Endothelial cell of hepatic sinusoid (primary cell): Measurements from ENCODE around the gene C2orf76.

ENCODE experiments used
- in situ Hi-C: cut with HindIII; loops from 2 replicates; pipeline ENCODE4 v1.10.0; 2017; ENCODE audit warnings: low sequenced_read_pairs

The C2orf76 gene

GRCh38 chr2:119338826-119339561 is 27.6 kb downstream of the C2orf76 start:
- in situ Hi-C loops = no loop called here

GRCh38 chr2:119338272-119338671 is 28.4 kb downstream of the C2orf76 start:
- in situ Hi-C loops = no loop called here

- in situ Hi-C loops = no loop called here
Observed at GRCh38 chr2:119337749-119338148, 28.9 kb downstream of the C2orf76 start.

GRCh38 chr2:119333833-119334232 is 32.8 kb downstream of the C2orf76 start:
- in situ Hi-C loops = no loop called here

- in situ Hi-C loops = no loop called here
Observed at GRCh38 chr2:119333360-119333759, 33.3 kb downstream of the C2orf76 start.

- in situ Hi-C loops = no loop called here
Observed at GRCh38 chr2:119332953-119333352, 33.7 kb downstream of the C2orf76 start.

GRCh38 chr2:119327431-119327830 is 39.2 kb downstream of the C2orf76 start:
- in situ Hi-C loops = no loop called here

GRCh38 chr2:119326938-119327337 is 39.7 kb downstream of the C2orf76 start:
- in situ Hi-C loops = no loop called here

GRCh38 chr2:119324685-119325270 is 41.9 kb downstream of the C2orf76 start:
- in situ Hi-C loops = no loop called here

- in situ Hi-C loops = no loop called here
Observed at GRCh38 chr2:119323459-119323858, 43.2 kb downstream of the C2orf76 start.

GRCh38 chr2:119319593-119319992 is 47.0 kb downstream of the C2orf76 start:
- in situ Hi-C loops = no loop called here

- in situ Hi-C loops = no loop called here
Observed at GRCh38 chr2:119317554-119317953, 49.1 kb downstream of the C2orf76 start.

- in situ Hi-C loops = no loop called here
Observed at GRCh38 chr2:119316066-119316465, 50.6 kb downstream of the C2orf76 start.

GRCh38 chr2:119315241-119315925 is 51.3 kb downstream of the C2orf76 start:
- in situ Hi-C loops = no loop called here

GRCh38 chr2:119311831-119312230 is 54.8 kb downstream of the C2orf76 start:
- in situ Hi-C loops = no loop called here

- in situ Hi-C loops = no loop called here
Observed at GRCh38 chr2:119311371-119311770, 55.3 kb downstream of the C2orf76 start.

- in situ Hi-C loops = no loop called here
Observed at GRCh38 chr2:119308793-119309330, 57.8 kb downstream of the C2orf76 start.

GRCh38 chr2:119307419-119308140 is 59.1 kb downstream of the C2orf76 start:
- in situ Hi-C loops = no loop called here

- in situ Hi-C loops = no loop called here
Observed at GRCh38 chr2:119306196-119306590, 60.4 kb downstream of the C2orf76 start.

- in situ Hi-C loops = no loop called here
Observed at GRCh38 chr2:119305497-119306195, 61.0 kb downstream of the C2orf76 start.

GRCh38 chr2:119304847-119305246 is 61.8 kb downstream of the C2orf76 start:
- in situ Hi-C loops = no loop called here
